ENCODE data around the gene ETV6.

DNA sequence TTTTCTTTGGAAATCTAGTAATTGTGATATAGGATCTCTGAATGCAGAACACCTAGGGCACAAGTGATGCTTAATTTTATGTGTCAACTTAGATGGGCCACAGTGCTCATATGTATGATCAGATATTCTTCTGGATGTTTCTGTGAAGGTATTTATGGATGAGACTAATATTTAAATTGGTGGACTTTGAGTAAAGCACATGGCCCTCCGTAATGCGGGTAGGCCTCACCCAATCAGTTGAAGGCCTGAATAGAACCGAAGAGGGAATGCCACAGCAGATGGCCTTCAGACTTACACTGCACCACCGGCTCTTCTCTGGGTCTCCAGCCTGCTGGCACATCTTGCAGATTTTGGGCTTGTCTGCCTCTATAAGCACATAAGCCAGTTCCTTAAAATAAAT is 60.0 kb downstream of the ETV6 start:
- TF ChIP-seq, protein P1, sequence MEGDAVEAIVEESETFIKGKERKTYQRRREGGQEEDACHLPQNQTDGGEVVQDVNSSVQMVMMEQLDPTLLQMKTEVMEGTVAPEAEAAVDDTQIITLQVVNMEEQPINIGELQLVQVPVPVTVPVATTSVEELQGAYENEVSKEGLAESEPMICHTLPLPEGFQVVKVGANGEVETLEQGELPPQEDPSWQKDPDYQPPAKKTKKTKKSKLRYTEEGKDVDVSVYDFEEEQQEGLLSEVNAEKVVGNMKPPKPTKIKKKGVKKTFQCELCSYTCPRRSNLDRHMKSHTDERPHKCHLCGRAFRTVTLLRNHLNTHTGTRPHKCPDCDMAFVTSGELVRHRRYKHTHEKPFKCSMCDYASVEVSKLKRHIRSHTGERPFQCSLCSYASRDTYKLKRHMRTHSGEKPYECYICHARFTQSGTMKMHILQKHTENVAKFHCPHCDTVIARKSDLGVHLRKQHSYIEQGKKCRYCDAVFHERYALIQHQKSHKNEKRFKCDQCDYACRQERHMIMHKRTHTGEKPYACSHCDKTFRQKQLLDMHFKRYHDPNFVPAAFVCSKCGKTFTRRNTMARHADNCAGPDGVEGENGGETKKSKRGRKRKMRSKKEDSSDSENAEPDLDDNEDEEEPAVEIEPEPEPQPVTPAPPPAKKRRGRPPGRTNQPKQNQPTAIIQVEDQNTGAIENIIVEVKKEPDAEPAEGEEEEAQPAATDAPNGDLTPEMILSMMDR (conservative IDR thresholded peaks at IDR 0.05; ENCODE audit: low read length), result no peak
- no peak for TF ChIP-seq EZH2phosphoT487 (IDR thresholded peaks at IDR 0.05; ENCODE audit: borderline replicate concordance)
